ENCODE data around the gene GPLD1.

Gene GPLD1

DNA sequence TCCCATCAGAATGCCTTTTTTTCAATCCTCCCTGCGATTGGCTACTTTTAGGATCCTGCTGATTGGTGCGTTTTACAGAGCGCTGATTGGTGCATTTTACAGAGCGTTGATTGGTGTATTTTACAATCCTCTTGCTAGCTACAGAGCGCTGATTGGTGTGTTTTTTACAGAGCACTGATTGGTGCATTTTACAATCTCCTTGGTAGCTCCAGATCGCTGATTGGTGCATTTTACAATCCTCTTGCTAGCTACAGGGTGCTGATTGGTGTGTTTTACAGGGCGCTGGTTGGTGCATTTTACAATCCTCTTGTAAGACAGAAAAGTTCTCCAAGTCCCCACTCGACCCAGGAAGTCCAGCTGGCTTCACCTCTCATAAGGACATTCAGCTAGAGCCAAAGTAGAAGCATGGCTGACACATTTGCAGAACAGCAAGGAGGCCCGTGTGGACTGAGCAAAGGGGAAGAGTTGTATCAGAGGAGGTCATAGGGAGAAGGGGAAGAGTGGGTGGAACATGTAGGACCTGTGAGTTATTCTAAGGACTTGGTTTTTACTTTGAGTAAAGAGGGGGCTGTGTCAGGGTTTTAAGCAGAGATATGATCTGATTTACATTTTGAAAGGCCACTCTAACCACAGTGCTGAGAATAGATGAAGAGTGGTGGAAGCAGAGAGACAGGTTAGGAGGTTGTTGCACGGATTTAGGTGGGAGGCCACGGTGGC is 8.0 kb upstream of the GPLD1 start:
- DNase-seq (ENCODE audit: low read depth): no peak

GRCh38 chr6:24494821-24495795 is 5.7 kb upstream of the GPLD1 start, which contains the start of gene ALDH5A1:
Gene ALDH5A1, plus strand, starts transcription at chr6:24494969. Its CDS starts 28 bp downstream, at chr6:24494997.
- DNase-seq (ENCODE audit: low read depth): peak; percentile 57

DNA sequence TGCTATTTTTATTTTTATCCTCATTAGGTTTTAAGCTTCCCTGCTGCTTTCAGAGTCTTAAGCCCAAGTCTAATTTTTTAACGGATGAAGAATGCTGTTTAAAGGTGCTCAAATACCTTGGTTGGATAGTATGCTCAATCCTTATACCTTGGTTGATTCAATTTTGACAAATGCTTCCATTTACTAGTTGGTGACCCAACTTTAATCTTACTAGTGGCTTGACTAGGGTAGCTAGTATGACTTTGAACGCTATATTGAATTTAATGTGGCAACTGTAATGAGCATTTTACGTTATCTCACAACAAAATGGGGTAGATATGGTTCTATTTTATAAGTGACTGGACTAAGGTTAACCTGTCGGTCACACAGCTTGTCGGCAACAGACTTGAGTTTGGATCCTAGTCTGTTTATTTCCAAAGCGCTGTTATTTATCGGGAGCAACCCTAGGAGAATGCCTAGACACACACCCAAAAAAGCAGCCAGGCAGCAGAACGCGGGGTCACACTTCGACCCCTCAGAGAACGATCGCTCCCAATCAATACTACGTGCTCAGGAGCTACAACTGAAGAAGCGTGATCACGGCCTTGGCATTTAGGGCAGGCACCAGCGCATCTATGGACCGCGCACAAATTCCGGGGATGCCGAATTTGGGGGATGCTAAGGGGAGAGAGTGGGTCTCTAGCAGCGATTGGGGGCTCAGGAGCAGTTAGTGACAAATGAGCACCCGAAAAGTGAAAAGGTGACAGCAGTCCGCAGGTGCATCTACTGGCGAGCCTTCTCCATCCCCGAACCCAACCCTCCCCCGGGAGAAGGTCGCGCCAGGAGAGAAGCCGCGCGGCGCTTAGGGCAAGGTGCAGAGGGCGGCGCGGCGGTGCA is 4.8 kb upstream of the GPLD1 start:
- DNase-seq (ENCODE audit: low read depth): no peak

DNA sequence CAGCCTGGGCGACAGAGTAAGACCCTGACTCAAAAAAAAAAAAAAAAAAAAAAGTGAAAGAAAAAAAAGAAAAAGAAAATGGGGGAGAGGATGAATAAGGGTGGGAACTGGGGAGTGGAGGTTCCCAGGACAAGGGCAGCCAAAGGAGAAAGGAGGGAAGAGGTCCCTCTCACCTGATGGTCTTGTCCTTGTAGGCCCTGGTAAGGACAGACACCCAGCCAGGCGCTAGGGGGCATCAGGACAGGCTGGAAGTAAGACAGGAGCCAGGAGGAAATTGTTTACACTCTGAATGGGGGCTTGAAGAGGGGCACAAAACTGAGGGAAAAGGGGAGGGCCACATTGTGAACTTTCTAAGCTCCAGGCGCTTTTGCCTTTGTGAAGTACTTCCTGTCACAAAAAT is 3.1 kb upstream of the GPLD1 start:
- peak; percentile 37 for DNase-seq (ENCODE audit: low read depth)

DNA sequence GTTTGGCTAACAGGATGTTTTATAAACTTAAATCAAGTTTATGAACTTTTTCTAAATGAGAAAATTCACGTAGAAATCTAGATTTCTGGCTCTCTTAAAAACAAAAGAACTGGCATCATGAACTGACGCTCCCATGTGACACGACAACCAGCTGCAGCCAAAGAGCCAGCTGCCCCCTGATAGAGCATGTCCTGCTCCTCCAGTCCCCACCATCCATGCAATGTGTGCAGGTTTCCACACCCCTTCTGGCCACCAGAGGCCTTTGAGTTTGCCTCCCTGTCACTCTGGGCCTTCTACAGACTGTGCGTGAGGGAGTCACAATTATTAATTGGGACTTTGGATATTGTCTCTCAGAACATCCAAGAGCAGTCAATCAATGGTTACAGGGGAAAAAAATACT is 1.6 kb upstream of the GPLD1 start:
- DNase-seq (ENCODE audit: low read depth): no peak

GRCh38 chr6:24489881-24490280 is 503 bp upstream of the GPLD1 start:
- DNase-seq (ENCODE audit: low read depth): no peak

GRCh38 chr6:24486065-24486464 is 3.3 kb downstream of the GPLD1 start:
- no peak for DNase-seq (ENCODE audit: low read depth)

GRCh38 chr6:24484657-24485323 is 4.6 kb downstream of the GPLD1 start:
- DNase-seq (ENCODE audit: low read depth): no peak

DNA sequence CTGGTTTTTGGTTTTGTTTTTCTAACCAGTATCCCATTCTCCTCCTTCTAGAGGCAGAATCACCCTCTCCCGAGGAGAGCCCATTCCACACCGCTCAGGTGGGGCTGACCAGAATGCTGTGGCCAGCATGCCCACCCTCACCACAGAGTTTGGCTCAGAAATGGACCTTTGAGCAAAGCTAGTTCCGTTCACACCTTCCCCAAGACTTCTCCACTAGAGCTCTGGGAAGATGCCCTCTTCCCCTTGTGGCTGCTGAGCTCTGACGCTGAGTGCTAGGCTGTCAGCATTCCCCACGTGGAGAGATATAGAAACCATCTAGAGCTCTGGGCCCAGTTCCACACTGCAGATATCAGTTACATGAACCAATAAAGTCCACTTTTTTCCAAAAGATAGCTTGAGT is 7.9 kb downstream of the GPLD1 start:
- DNase-seq (ENCODE audit: low read depth): no peak

DNA sequence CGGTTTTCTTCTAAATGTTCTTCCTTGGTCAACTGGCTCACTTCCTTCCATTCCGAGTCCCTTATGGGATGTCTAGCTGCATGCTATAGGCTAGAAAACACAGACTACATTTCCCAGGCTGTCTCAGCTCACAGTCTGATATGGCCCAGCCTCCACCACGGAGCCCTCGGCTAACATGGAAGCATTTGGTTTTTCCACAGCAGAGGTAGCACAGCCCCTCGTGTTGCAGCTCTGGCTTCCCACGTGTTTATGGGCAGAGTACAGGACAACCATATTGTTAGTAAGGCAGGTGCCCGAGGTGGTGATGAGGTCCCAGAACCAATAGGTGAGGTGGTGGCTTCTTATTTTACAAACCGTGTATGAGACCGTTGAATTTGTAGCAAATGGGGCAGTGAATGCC is 8.7 kb downstream of the GPLD1 start:
- no peak for DNase-seq (ENCODE audit: low read depth)

- no peak for DNase-seq (ENCODE audit: low read depth)
Observed at GRCh38 chr6:24478903-24479302, 10.5 kb downstream of the GPLD1 start.

DNA sequence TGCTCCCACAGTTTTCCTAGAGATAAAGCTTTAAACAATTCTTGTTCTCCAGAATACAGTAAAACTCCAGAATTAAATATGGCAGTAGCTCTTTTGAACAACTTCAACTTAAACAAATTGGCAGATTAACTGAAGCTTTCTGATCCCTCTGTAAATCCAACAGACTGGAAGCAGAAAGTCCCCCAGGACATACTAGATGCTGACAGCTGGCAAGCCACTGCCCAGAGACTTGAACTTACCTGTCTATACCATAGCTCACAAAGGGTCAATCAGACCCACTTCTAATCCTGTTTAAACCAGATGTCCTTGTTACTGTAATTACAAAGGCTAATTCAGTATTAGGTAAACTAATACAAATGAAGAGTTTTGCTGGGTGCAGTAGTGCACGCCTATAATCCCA is 12.3 kb downstream of the GPLD1 start:
- DNase-seq (ENCODE audit: low read depth): no peak

DNA sequence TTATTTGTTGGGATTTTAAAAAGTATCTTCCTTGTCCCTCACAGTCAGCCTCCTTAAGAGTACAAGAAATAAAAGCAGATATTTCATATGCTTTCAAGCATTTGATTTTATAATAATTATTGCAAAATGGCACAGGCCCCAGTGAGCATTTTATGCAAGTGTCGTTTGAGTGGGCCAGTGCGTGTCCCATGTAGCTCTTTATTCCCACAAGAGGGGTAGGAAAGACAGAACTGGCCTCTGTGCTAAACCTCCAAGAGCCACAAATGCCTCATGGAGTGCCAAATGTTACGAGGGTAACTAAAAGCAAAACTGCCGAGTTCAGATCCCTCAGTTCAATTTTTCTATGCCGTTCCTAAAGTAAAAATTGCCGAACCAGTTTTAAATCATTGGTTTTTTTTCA is 12.7 kb downstream of the GPLD1 start:
- DNase-seq (ENCODE audit: low read depth): no peak

- no peak for DNase-seq (ENCODE audit: low read depth)
Observed at GRCh38 chr6:24472181-24472580, 17.2 kb downstream of the GPLD1 start.

- no peak for DNase-seq (ENCODE audit: low read depth)
Observed at GRCh38 chr6:24469811-24470210, 19.6 kb downstream of the GPLD1 start.

DNA sequence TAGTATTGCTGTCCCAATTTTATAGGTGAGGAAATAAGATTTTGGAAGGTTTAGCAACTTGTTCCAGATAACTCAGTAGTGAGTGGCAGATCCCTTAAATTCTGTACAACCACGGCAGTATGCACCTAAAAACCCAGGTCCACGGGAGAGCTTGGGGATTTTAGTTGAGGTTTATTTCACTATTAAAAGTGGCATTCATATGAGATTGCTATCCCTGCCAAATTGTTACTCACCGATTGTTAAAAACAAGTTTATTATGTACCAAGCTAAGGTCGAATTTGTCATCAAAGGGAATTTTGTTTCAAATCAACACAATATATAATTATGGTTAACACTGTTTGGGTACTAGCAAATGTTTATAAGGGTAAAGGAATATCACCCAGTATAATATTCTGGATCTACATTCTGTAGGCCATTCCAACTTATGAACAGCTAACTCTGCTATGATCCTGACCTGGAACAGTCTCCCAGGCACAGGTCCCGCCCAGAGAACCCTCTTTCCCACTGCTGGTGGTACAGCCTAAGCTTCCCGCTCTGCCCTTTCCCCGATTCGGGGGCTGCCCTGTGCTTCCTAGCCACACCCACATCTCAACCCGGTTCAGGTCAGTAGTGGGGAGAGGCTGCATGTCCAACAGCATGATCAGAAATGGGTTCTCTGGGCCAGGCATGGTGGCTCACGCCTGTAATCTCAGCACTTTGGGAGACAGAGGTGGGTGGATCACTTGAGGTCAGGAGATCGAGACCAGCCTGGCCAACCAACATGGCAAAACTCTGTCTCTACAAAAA is 24.9 kb downstream of the GPLD1 start:
- DNase-seq (ENCODE audit: low read depth): no peak

DNA sequence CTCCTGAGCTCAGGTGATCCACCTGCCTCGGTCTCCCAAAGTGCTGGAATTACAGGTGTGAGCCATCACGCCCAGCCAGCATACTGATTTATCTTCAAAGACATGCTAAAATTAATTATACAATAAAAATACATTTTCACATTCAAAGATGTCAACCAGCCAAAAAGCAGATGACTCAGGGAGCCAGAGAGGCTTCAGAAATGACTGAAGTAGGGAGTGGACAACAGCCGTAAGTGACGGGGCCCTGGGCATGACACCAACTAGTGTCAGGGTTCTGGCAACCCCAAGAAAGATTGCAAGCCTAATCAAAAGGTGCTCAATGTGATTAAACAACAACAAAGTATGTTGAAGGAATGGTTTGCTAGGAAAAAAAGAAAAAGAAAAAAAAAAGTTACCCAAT is 28.4 kb downstream of the GPLD1 start:
- no peak for DNase-seq (ENCODE audit: low read depth)

GRCh38 chr6:24458941-24459340 is 30.4 kb downstream of the GPLD1 start:
- no peak for DNase-seq (ENCODE audit: low read depth)

- no peak for DNase-seq (ENCODE audit: low read depth)
Observed at GRCh38 chr6:24458134-24458533, 31.2 kb downstream of the GPLD1 start.

- no peak for DNase-seq (ENCODE audit: low read depth)
Observed at GRCh38 chr6:24455061-24455460, 34.3 kb downstream of the GPLD1 start.

GRCh38 chr6:24454452-24454851 is 34.9 kb downstream of the GPLD1 start:
- no peak for DNase-seq (ENCODE audit: low read depth)
